H9 (cell line): ENCODE results near the gene RAD23A. TPM values are rescaled to one million over a fixed set of nuclear protein-coding genes. Genes with fewer than 3 reads are reported as not detected.

ENCODE experiments used
- DNase-seq: peaks from one replicate; pipeline ENCODE4 v3.0.0-alpha.2; 2017
- H2AFZ ChIP-seq: one replicate; pipeline ENCODE4 v1.6.1; 2013; ENCODE audit warnings: mild to moderate bottlenecking, low read length, control low read depth, moderate library complexity
- H2AK5ac ChIP-seq: 2 replicates; pipeline ENCODE4 v1.6.1; 2013; ENCODE audit warnings: low read length, control low read depth, mixed read lengths; ENCODE audit not compliant: insufficient read length
- H2BK120ac ChIP-seq: one replicate; pipeline ENCODE4 v1.6.1; 2013; ENCODE audit warnings: low read depth, mild to moderate bottlenecking, low read length, control low read depth, inconsistent platforms; ENCODE audit not compliant: poor library complexity, severe bottlenecking
- H2BK12ac ChIP-seq: 2 replicates; pipeline ENCODE4 v1.6.1; 2013; ENCODE audit warnings: low read length, control low read depth, mixed read lengths, low read depth; ENCODE audit not compliant: insufficient read length
- H2BK15ac ChIP-seq: 2 replicates; pipeline ENCODE4 v1.6.1; 2013; ENCODE audit warnings: low read depth, low read length, control low read depth
- H2BK20ac ChIP-seq: one replicate; pipeline ENCODE4 v1.6.1; 2013; ENCODE audit warnings: low read depth, mild to moderate bottlenecking, low read length, control low read depth, inconsistent platforms; ENCODE audit not compliant: poor library complexity, severe bottlenecking
- H2BK5ac ChIP-seq: 2 replicates; pipeline ENCODE4 v1.6.1; 2013; ENCODE audit warnings: low read length, control low read depth, mixed read lengths; ENCODE audit not compliant: insufficient read length
- H3K14ac ChIP-seq: 2 replicates; pipeline ENCODE4 v1.6.1; 2013; ENCODE audit warnings: low read length, control low read depth; ENCODE audit not compliant: insufficient read depth
- H3K18ac ChIP-seq: 2 replicates; pipeline ENCODE4 v1.6.1; 2013; ENCODE audit warnings: low read depth, mild to moderate bottlenecking, mixed read lengths, low read length, control low read depth; ENCODE audit not compliant: insufficient read length
- H3K23ac ChIP-seq: 2 replicates; pipeline ENCODE4 v1.6.1; 2013; ENCODE audit warnings: low read length, control low read depth, mixed read lengths, low read depth; ENCODE audit not compliant: insufficient read length
- H3K23me2 ChIP-seq: 2 replicates; pipeline ENCODE4 v1.6.1; 2013; ENCODE audit warnings: low read depth, mild to moderate bottlenecking, mixed read lengths, low read length, control low read depth; ENCODE audit not compliant: insufficient read length, poor library complexity, severe bottlenecking
- H3K27ac ChIP-seq: 2 replicates; pipeline ENCODE4 v1.5.1; 2013; ENCODE audit warnings: low read length, control low read depth, mixed read lengths, low read depth; ENCODE audit not compliant: insufficient read length
- H3K27me3 ChIP-seq: 2 replicates; pipeline ENCODE4 v1.6.1; 2013; ENCODE audit warnings: low read length, control low read depth, inconsistent platforms; ENCODE audit not compliant: insufficient read depth
- H3K4ac ChIP-seq: 2 replicates; pipeline ENCODE4 v1.6.1; 2013; ENCODE audit warnings: low read depth, mild to moderate bottlenecking, control low read depth, inconsistent platforms, low read length, moderate library complexity
- H3K4me1 ChIP-seq: 2 replicates; pipeline ENCODE4 v1.6.1; 2013; ENCODE audit warnings: low read length, control low read depth, inconsistent platforms; ENCODE audit not compliant: insufficient read depth
- H3K4me2 ChIP-seq: 2 replicates; pipeline ENCODE4 v1.6.1; 2013; ENCODE audit warnings: low read length, control low read depth, mixed read lengths; ENCODE audit not compliant: insufficient read length, insufficient read depth
- H3K56ac ChIP-seq: 2 replicates; pipeline ENCODE4 v1.6.1; 2013; ENCODE audit warnings: low read depth, mild to moderate bottlenecking, mixed read lengths, low read length, control low read depth; ENCODE audit not compliant: insufficient read length
- H3K79me1 ChIP-seq: 2 replicates; pipeline ENCODE4 v1.6.1; 2013; ENCODE audit warnings: low read depth, mild to moderate bottlenecking, moderate library complexity, low read length, control low read depth, inconsistent platforms; ENCODE audit not compliant: insufficient read depth, poor library complexity, severe bottlenecking
- H3K79me2 ChIP-seq: 2 replicates; pipeline ENCODE4 v1.6.1; 2013; ENCODE audit warnings: low read length, control low read depth, inconsistent platforms; ENCODE audit not compliant: insufficient read depth
- H3K9ac ChIP-seq: 2 replicates; pipeline ENCODE4 v1.6.1; 2013; ENCODE audit warnings: low read length, control low read depth, mixed read lengths; ENCODE audit not compliant: insufficient read length; ENCODE audit errors: extremely low read depth
- H3K9me3 ChIP-seq: one replicate; pipeline ENCODE4 v1.6.1; 2013; ENCODE audit warnings: low read depth, low read length, inconsistent platforms; ENCODE audit not compliant: control insufficient read depth
- H3T11ph ChIP-seq: one replicate; pipeline ENCODE4 v1.6.1; 2013; ENCODE audit warnings: mild to moderate bottlenecking, low read length, control low read depth, inconsistent platforms
- H4K20me1 ChIP-seq: one replicate; pipeline ENCODE4 v1.6.1; 2013; ENCODE audit not compliant: control insufficient read depth, insufficient read length, insufficient read depth
- H4K5ac ChIP-seq: 2 replicates; pipeline ENCODE4 v1.6.1; 2013; ENCODE audit warnings: low read depth, mild to moderate bottlenecking, mixed read lengths, low read length, control low read depth; ENCODE audit not compliant: insufficient read length
- H4K8ac ChIP-seq: replicated peaks from 2 replicates; pipeline ENCODE4 v1.6.1; 2013; ENCODE audit warnings: low read length, control low read depth, mixed read lengths, low read depth; ENCODE audit not compliant: insufficient read length
- H4K91ac ChIP-seq: 2 replicates; pipeline ENCODE4 v1.6.1; 2013; ENCODE audit warnings: low read depth, mild to moderate bottlenecking, moderate library complexity, mixed read lengths, low read length, control low read depth; ENCODE audit not compliant: insufficient read length
- H3K27ac Mint-ChIP-seq, 3 experiments: 2 replicates in 2 of 3; 3 replicates in 1 of 3; pipeline ENCODE4 v1.8.0; 2020 to 2021; ENCODE audit warnings: mixed read lengths in 3 of 3, mild to moderate bottlenecking in 1 of 3, moderate library complexity in 1 of 3
- H3K27me3 Mint-ChIP-seq: 2 replicates; pipeline ENCODE4 v1.8.0; 2021; ENCODE audit warnings: low read depth, mild to moderate bottlenecking, moderate library complexity, mixed read lengths
- H3K36me3 Mint-ChIP-seq, 3 experiments: 2 replicates in 2 of 3; 3 replicates in 1 of 3; pipeline ENCODE4 v1.8.0; 2020 to 2021; ENCODE audit warnings: low read depth in 3 of 3, mixed read lengths in 3 of 3; ENCODE audit not compliant: insufficient read depth in 1 of 3
- H3K4me1 Mint-ChIP-seq, 2 experiments: 2 replicates each; pipeline ENCODE4 v1.8.0; 2020; ENCODE audit warnings: mixed read lengths in 2 of 2
- H3K4me3 Mint-ChIP-seq, 2 experiments: 2 replicates in 1 of 2; 3 replicates in 1 of 2; pipeline ENCODE4 v1.8.0; 2020 to 2021; ENCODE audit warnings: mild to moderate bottlenecking in 2 of 2, mixed read lengths in 2 of 2, moderate library complexity in 1 of 2
- H3K9me3 Mint-ChIP-seq, 2 experiments: 2 replicates in 1 of 2; 3 replicates in 1 of 2; pipeline ENCODE4 v1.8.0; 2020; ENCODE audit warnings: mild to moderate bottlenecking in 2 of 2, mixed read lengths in 2 of 2, moderate library complexity in 1 of 2
- WGBS: extraction: QIAGEN DNeasy Blood & Tissue Kit; methylation state at CpG from one replicate; pipeline ENCODE4 v1.1.7; 2013; ENCODE audit warnings: missing lambda C conversion rate, low lambda C conversion rate, mixed read lengths; ENCODE audit not compliant: insufficient read length; ENCODE audit errors: extremely low coverage; 5-methylcytosine and 5-hydroxymethylcytosine counted together
- total RNA-seq: library from RNA; stranded (reverse); gene quantifications from 2 replicates; pipeline ENCODE4 v1.2.1, GENCODE V29; 2021
- TF ChIP-seq, protein P1 (sequence below): fragments of 200-600 bp; sonication (generic); conservative IDR thresholded peaks from 3 replicates; pipeline ENCODE4 v1.8.0; 2021; ENCODE audit warnings: antibody characterized with exemption, mild to moderate bottlenecking

RAD23A gene
- total RNA-seq, 1 experiment from 2014 or later, result 62.2 TPM

DNA sequence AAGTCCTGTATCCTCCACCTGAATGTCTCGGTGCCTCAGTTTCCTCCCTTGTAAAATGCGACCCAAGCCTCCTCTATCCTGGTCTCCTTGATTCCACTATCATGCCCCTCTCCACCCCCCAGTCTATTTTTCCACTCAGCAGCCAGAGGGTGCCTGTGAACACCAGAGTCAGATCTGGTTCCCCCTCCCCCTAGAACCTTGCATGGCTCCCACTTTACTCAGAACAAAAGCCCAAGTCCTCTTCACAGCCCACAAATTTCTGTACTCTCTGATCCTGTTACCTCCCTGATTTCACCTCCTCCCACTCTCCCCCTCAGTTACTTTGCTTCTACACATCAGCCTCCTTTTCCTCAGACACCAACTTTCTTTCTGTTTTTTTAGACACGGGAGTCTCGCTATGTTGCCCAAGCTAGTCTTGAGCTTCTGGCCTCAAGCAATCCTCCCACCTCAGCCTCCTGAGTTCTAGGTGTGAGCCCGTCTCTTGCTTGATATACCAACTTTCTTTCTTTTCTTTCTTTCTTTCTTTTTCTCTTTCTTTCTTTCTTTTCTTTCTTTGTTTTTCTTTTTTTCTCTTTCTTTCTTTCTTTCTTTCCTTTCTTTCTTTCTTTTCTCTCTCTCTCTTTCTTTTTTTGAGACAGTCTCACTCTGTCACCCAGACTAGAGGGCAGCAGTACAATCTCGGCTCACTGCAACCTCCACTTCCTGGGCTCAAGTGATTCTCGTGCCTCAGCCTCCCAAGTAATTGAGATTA is 24.6 kb downstream of the RAD23A start:
- H3T11ph ChIP-seq, result no peak overlapping the region
- no peak overlapping the region for H4K5ac ChIP-seq
- WGBS, result no CpG with 5 or more reads among the region's 7 CpGs
- H3K9ac ChIP-seq, result no peak overlapping the region
- H3K27ac ChIP-seq, result no peak overlapping the region
- TF ChIP-seq, protein P1, sequence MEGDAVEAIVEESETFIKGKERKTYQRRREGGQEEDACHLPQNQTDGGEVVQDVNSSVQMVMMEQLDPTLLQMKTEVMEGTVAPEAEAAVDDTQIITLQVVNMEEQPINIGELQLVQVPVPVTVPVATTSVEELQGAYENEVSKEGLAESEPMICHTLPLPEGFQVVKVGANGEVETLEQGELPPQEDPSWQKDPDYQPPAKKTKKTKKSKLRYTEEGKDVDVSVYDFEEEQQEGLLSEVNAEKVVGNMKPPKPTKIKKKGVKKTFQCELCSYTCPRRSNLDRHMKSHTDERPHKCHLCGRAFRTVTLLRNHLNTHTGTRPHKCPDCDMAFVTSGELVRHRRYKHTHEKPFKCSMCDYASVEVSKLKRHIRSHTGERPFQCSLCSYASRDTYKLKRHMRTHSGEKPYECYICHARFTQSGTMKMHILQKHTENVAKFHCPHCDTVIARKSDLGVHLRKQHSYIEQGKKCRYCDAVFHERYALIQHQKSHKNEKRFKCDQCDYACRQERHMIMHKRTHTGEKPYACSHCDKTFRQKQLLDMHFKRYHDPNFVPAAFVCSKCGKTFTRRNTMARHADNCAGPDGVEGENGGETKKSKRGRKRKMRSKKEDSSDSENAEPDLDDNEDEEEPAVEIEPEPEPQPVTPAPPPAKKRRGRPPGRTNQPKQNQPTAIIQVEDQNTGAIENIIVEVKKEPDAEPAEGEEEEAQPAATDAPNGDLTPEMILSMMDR, result no peak
- H2BK120ac ChIP-seq, result no peak overlapping the region
- peaks cover 12% of the 10 kb centered on the region for H3K27me3 Mint-ChIP-seq
- H3K36me3 Mint-ChIP-seq, result no peaks in the 10 kb centered on the region; a peak in 1 of 7 replicates
- no peak overlapping the region; a peak in 1 of 5 replicates for H3K4me3 Mint-ChIP-seq
- H3K27ac Mint-ChIP-seq, result no peak overlapping the region
- H2BK5ac ChIP-seq, result no peak overlapping the region
- H3K23me2 ChIP-seq, result no peaks in the 10 kb centered on the region
- no peaks in the 10 kb centered on the region for H3K9me3 ChIP-seq
- H4K91ac ChIP-seq, result no peak overlapping the region
- DNase-seq, result no peak
- H2AFZ ChIP-seq, result no peak overlapping the region
- H3K56ac ChIP-seq, result no peak overlapping the region
- no peaks in the 10 kb centered on the region; a peak in 1 of 5 replicates for H3K9me3 Mint-ChIP-seq
- H2AK5ac ChIP-seq, result no peak overlapping the region
- no peaks in the 10 kb centered on the region for H4K20me1 ChIP-seq
- H3K14ac ChIP-seq, result no peak overlapping the region
- H4K8ac ChIP-seq, result no peak overlapping the region
- H3K4ac ChIP-seq, result no peak overlapping the region
- H3K18ac ChIP-seq, result no peak overlapping the region
- no peak overlapping the region for H2BK15ac ChIP-seq
- H3K4me1 ChIP-seq, result no peaks in the 10 kb centered on the region
- H2BK20ac ChIP-seq, result no peak overlapping the region
- H3K4me2 ChIP-seq, result no peak overlapping the region
- no peaks in the 10 kb centered on the region for H3K79me1 ChIP-seq
- no peaks in the 10 kb centered on the region for H3K79me2 ChIP-seq
- H3K4me1 Mint-ChIP-seq, result peaks cover 0 to 9% of the 10 kb centered on the region in 2 experiments; a peak in 2 of 4 replicates
- H3K27me3 ChIP-seq, result no peaks in the 10 kb centered on the region
- H3K23ac ChIP-seq, result no peak overlapping the region
- no peak overlapping the region for H2BK12ac ChIP-seq
